GM20000 (cell line): ENCODE results near the gene KRT37.

Experiments used
- DNase-seq: peaks from one replicate; pipeline ENCODE4 v3.0.0; 2012; ENCODE audit warnings: low spot score
- TF ChIP-seq, protein P1 (sequence below): IDR thresholded peaks from 2 replicates; pipeline ENCODE4 v1.5.1; 2012; ENCODE audit warnings: mild to moderate bottlenecking, control low read depth; ENCODE audit errors: extremely low read depth, missing control alignments

The KRT37 gene

DNA sequence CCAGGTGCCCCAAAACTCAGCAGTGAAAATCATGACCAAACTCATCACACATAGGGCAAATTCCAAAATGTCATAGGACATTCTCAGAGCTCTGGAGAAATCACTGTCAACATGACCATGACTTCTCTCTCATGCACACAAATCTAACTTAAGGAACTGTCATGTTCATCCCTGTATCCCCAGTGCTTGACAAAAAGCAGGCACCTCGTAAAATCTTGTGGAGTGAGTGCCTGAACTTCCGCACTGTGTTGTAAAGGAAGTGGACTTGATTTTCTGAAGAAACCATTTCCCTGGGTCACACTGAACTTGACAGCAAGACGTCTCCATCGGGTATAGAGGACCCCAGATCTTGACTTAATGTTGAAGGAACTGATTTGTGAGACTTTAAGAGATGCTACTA lies 2.8 kb downstream of the KRT37 start:
- no peak for DNase-seq
- TF ChIP-seq, protein P1, sequence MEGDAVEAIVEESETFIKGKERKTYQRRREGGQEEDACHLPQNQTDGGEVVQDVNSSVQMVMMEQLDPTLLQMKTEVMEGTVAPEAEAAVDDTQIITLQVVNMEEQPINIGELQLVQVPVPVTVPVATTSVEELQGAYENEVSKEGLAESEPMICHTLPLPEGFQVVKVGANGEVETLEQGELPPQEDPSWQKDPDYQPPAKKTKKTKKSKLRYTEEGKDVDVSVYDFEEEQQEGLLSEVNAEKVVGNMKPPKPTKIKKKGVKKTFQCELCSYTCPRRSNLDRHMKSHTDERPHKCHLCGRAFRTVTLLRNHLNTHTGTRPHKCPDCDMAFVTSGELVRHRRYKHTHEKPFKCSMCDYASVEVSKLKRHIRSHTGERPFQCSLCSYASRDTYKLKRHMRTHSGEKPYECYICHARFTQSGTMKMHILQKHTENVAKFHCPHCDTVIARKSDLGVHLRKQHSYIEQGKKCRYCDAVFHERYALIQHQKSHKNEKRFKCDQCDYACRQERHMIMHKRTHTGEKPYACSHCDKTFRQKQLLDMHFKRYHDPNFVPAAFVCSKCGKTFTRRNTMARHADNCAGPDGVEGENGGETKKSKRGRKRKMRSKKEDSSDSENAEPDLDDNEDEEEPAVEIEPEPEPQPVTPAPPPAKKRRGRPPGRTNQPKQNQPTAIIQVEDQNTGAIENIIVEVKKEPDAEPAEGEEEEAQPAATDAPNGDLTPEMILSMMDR = no peak

GRCh38 chr17:41421116-41421515 lies 3.3 kb downstream of the KRT37 start:
- TF ChIP-seq, protein P1 = no peak
- DNase-seq = no peak

- TF ChIP-seq, protein P1 = no peak
- no peak for DNase-seq
These were observed 4.3 kb downstream of the KRT37 start for GRCh38 chr17:41420134-41420533.

- TF ChIP-seq, protein P1 = no peak
These were observed 4.7 kb downstream of the KRT37 start for GRCh38 chr17:41419716-41420115.

GRCh38 chr17:41418116-41418860 lies 6.1 kb downstream of the KRT37 start:
- TF ChIP-seq, protein P1 = no peak
- DNase-seq = no peak

More at GRCh38 chr17:41419716-41420115, 4.7 kb downstream of the KRT37 start:
- DNase-seq = no peak

- peak; percentile 37 for DNase-seq
- TF ChIP-seq, protein P1 = peak; percentile 20
These were observed 6.8 kb downstream of the KRT37 start for GRCh38 chr17:41417576-41418015.

DNA sequence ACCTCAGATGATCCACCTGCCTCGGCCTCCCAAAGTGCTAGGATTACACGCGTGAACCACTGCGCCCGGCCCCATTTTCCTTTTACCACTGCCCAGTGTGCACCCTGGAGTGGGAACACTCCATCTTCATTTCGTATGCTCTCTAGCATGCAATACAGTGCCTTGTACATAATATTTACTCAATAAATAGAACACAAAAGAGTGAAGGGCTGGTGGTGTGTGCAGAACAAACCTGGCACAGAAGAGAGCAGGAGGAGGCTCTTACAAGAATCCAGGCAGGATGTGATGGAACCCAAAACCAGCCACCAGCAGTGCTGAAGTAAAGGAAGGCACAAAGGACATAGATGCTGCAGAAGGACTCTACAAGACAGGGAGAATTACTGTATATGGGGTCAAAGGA lies 7.3 kb downstream of the KRT37 start:
- TF ChIP-seq, protein P1 = no peak
- DNase-seq = no peak
